ENCODE measurements around the gene TBCC. TPM values are rescaled to one million over a fixed set of nuclear protein-coding genes. Genes with fewer than 3 reads are reported as not detected.

The TBCC gene
- total RNA-seq, 1 donor from 2014 or later, result 23.4 TPM

DNA sequence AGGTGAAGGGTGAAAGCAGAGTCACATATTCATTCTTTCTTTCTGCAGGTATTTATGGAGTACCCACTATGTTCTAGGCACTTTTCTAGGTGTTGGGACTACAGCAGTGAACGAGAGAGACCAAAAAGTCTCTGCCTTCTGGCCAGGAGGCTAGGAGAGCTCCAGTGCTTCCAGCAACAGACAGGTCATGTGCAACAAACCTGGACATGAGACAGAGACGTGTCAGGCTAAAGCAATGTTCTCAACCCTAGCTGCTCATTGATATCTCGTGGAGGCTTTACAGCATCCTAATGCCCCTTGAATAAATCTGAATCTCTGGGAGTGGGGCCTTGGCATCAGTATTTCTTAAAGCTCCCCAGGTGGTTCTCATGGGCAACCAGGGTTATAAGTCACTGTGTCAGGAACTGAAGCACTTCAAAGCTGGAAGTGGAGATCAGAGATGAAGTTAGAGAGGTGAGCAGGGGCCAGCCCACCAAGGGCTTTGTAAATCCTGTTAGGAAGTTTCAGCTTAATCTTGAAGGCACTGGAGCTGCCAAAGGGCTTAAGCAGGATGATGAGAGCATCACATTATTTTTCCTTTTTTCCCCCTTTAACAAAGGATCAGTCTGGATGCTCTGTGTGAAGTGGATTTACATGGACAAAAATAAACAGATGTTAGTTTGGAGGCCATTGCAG, 13.0 kb upstream of the TBCC start:
- peaks cover 8% of the 10 kb centered on the region for H3K36me3 Mint-ChIP-seq (ENCODE audit: low read depth, unreplicated experiment)

DNA sequence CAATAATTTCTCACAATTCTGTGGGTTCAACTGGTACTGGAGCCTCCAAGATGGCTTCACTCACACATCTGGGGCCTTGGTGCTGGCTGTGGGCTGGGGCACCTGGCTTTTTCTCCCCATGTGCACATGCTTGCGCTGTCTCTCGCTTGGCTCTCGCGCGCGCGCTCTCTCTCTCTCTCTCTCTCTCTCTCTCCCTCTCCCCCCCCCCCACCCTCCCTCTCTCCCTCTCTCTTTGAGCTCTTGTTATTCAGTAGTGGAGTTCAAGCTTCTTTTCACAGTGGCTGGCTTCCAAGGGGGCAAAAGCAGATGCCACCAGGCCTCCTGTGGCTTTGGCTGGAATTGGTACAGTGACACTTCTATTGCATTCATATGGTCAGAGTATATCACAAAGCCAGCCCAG, 10.8 kb upstream of the TBCC start:
- Mint-ChIP-seq H3K9me3 (ENCODE audit: unreplicated experiment) (no peaks in the 10 kb centered on the region), H3K4me3 (ENCODE audit: unreplicated experiment) (no peak overlapping the region), H3K27me3 (ENCODE audit: unreplicated experiment) (peaks cover 2% of the 10 kb centered on the region), H3K27ac (ENCODE audit: unreplicated experiment) (no peak overlapping the region), H3K4me1 (ENCODE audit: unreplicated experiment) (peaks cover 15% of the 10 kb centered on the region), H3K36me3 (ENCODE audit: low read depth, unreplicated experiment) (peaks cover 12% of the 10 kb centered on the region)
- TF ChIP-seq, protein P1, sequence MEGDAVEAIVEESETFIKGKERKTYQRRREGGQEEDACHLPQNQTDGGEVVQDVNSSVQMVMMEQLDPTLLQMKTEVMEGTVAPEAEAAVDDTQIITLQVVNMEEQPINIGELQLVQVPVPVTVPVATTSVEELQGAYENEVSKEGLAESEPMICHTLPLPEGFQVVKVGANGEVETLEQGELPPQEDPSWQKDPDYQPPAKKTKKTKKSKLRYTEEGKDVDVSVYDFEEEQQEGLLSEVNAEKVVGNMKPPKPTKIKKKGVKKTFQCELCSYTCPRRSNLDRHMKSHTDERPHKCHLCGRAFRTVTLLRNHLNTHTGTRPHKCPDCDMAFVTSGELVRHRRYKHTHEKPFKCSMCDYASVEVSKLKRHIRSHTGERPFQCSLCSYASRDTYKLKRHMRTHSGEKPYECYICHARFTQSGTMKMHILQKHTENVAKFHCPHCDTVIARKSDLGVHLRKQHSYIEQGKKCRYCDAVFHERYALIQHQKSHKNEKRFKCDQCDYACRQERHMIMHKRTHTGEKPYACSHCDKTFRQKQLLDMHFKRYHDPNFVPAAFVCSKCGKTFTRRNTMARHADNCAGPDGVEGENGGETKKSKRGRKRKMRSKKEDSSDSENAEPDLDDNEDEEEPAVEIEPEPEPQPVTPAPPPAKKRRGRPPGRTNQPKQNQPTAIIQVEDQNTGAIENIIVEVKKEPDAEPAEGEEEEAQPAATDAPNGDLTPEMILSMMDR (IDR thresholded peaks at IDR 0.05; ENCODE audit: unreplicated experiment), result no peak
- no peak for DNase-seq (ENCODE audit: low spot score)

More for the DNA sequence above, 13.0 kb upstream of the TBCC start:
- TF ChIP-seq, protein P1 (IDR thresholded peaks at IDR 0.05; ENCODE audit: unreplicated experiment), result no peak
- no peak for DNase-seq (ENCODE audit: low spot score)
- Mint-ChIP-seq H3K4me3 (ENCODE audit: unreplicated experiment) (peak overlapping the region; percentile 4), H3K9me3 (ENCODE audit: unreplicated experiment) (no peaks in the 10 kb centered on the region), H3K27ac (ENCODE audit: unreplicated experiment) (no peak overlapping the region), H3K27me3 (ENCODE audit: unreplicated experiment) (peaks cover 2% of the 10 kb centered on the region), H3K4me1 (ENCODE audit: unreplicated experiment) (peaks cover 12% of the 10 kb centered on the region)

DNA sequence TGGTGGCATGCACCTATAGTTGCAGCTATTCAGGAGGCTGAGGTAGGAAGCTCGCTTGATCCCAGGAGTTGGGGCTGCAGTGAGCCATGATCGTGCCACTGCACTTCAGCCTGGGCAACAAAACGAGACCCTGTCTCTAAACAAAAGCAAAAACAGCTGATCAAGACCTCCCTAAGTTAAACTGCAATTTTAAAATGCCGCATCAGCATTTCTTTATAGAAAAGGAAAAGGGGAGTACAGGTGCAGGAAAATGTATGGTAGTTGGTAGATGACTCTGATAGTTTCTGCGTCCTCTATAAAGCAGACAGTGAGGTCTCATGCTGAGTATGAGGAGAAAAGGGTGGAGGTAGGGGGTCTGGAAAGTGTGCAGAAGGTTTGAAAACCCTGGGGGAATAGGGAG, 8.9 kb upstream of the TBCC start:
- H3K9me3 Mint-ChIP-seq (ENCODE audit: unreplicated experiment), result no peaks in the 10 kb centered on the region
- TF ChIP-seq, protein P1 (IDR thresholded peaks at IDR 0.05; ENCODE audit: unreplicated experiment), result no peak
- H3K27ac Mint-ChIP-seq (ENCODE audit: unreplicated experiment), result peak overlapping the region; percentile 13
- peaks cover 12% of the 10 kb centered on the region for H3K36me3 Mint-ChIP-seq (ENCODE audit: low read depth, unreplicated experiment)
- H3K4me1 Mint-ChIP-seq (ENCODE audit: unreplicated experiment), result peaks cover 15% of the 10 kb centered on the region
- peaks cover 2% of the 10 kb centered on the region for H3K27me3 Mint-ChIP-seq (ENCODE audit: unreplicated experiment)
- no peak for DNase-seq (ENCODE audit: low spot score)
- H3K4me3 Mint-ChIP-seq (ENCODE audit: unreplicated experiment), result peak overlapping the region; percentile 33

DNA sequence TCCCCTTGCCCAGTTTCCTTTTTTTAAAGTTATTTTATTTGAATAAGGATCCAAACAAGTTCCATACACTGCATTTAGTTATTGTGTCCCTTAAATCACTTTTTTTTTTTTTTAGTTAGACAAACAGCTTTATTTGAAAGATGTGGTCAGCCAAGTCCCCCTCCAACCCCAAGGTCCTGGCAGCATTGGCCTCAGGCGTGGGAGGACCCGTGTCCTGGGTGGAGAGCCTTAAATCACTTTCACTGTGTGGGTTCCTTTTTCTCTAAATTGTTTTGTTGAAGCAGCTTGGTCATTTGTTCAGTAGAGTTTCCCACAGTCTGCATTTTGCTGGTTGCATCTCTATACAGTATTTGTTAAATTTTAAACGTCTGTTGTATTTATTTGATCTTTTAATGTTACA, 5.2 kb upstream of the TBCC start:
- TF ChIP-seq, protein P1 (IDR thresholded peaks at IDR 0.05; ENCODE audit: unreplicated experiment), result no peak
- Mint-ChIP-seq H3K27ac (ENCODE audit: unreplicated experiment) (no peak overlapping the region), H3K9me3 (ENCODE audit: unreplicated experiment) (no peaks in the 10 kb centered on the region), H3K36me3 (ENCODE audit: low read depth, unreplicated experiment) (peaks cover 4% of the 10 kb centered on the region), H3K4me1 (ENCODE audit: unreplicated experiment) (peaks cover 15% of the 10 kb centered on the region), H3K4me3 (ENCODE audit: unreplicated experiment) (no peak overlapping the region), H3K27me3 (ENCODE audit: unreplicated experiment) (peaks cover 4% of the 10 kb centered on the region)
- DNase-seq (ENCODE audit: low spot score), result no peak

DNA sequence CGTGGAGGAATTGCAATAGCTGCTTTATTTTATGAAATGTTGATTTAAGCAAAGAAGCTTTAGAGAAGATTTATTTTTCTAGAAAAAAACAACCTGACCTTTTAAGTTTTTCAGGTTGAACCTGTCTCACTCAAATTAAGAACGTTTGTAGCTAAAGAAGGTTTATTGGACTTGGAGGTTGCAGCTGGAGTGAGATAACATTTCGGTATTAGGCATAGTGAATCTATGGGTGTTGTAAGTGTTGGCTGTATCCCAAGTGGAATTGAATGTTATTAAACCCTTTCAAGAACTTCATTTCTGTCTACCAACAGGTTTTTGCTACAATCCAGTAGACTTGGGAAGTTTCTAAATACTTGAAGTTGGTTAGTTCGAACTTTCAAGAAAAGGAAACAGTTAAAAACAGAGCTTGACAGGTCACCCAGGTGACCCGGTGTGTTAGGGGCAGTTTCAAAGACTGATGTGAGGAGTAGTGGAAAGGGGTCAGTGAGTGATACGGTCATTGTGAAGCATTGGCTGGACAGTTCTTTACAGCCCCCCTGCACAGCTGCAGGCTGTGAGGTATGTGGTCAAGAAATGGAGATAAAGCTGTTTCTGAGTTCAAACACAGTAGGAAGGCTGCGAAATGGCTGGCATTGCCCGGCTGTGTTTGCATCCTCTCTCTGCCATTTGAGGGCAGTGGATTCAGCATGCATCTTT, 2.4 kb upstream of the TBCC start:
- Mint-ChIP-seq H3K9me3 (ENCODE audit: unreplicated experiment) (no peaks in the 10 kb centered on the region), H3K27me3 (ENCODE audit: unreplicated experiment) (peaks cover 11% of the 10 kb centered on the region), H3K36me3 (ENCODE audit: low read depth, unreplicated experiment) (peaks cover 7% of the 10 kb centered on the region), H3K4me3 (ENCODE audit: unreplicated experiment) (peak overlapping the region; percentile 100), H3K27ac (ENCODE audit: unreplicated experiment) (no peak overlapping the region), H3K4me1 (ENCODE audit: unreplicated experiment) (peaks cover 16% of the 10 kb centered on the region)
- TF ChIP-seq, protein P1 (IDR thresholded peaks at IDR 0.05; ENCODE audit: unreplicated experiment), result no peak
- DNase-seq (ENCODE audit: low spot score), result no peak
